NCI-H69 (cell line): ENCODE data around the gene BCL11A.

Source experiments
- DNase-seq: peaks from one replicate; lab custom pipeline; 2025; lab: John Stamatoyannopoulos, UW

Gene BCL11A

GRCh38 chr2:60485055-60485454 is 68.4 kb downstream of the BCL11A start:
- DNase-seq, result no peak

- no peak for DNase-seq
These were observed 69.3 kb downstream of the BCL11A start for GRCh38 chr2:60484133-60484645.

GRCh38 chr2:60483401-60483800 is 70.1 kb downstream of the BCL11A start:
- DNase-seq, result no peak

- DNase-seq, result no peak
These were observed 71.2 kb downstream of the BCL11A start for GRCh38 chr2:60482222-60482621.

GRCh38 chr2:60481257-60481656 is 72.2 kb downstream of the BCL11A start:
- no peak for DNase-seq

- peak; percentile 6 for DNase-seq
These were observed 73.2 kb downstream of the BCL11A start for GRCh38 chr2:60480089-60480773.

- DNase-seq, result peak; percentile 13
These were observed 74.0 kb downstream of the BCL11A start for GRCh38 chr2:60479226-60480088.

GRCh38 chr2:60478660-60479059 is 74.8 kb downstream of the BCL11A start:
- DNase-seq, result no peak

- DNase-seq, result peak; percentile 72
These were observed 77.1 kb downstream of the BCL11A start for GRCh38 chr2:60476206-60476954.

- no peak for DNase-seq
These were observed 78.2 kb downstream of the BCL11A start for GRCh38 chr2:60475123-60475830.

- DNase-seq, result no peak
These were observed 79.2 kb downstream of the BCL11A start for GRCh38 chr2:60474301-60474700.

GRCh38 chr2:60473546-60473945 is 79.9 kb downstream of the BCL11A start:
- no peak for DNase-seq

GRCh38 chr2:60472663-60473289 is 80.7 kb downstream of the BCL11A start:
- DNase-seq, result no peak

GRCh38 chr2:60472041-60472440 is 81.4 kb downstream of the BCL11A start:
- DNase-seq, result no peak

GRCh38 chr2:60470340-60470739 is 83.1 kb downstream of the BCL11A start:
- peak; percentile 11 for DNase-seq

GRCh38 chr2:60469536-60470317 is 83.7 kb downstream of the BCL11A start:
- DNase-seq, result no peak

GRCh38 chr2:60468382-60469085 is 84.9 kb downstream of the BCL11A start:
- no peak for DNase-seq

GRCh38 chr2:60466161-60466702 is 87.2 kb downstream of the BCL11A start:
- no peak for DNase-seq

- DNase-seq, result no peak
These were observed 87.7 kb downstream of the BCL11A start for GRCh38 chr2:60465736-60466135.

GRCh38 chr2:60463249-60463648 is 90.2 kb downstream of the BCL11A start:
- DNase-seq, result no peak
